H1 (cell line): Measurements from ENCODE around the gene LHFPL3. TPM values are rescaled to one million over a fixed set of nuclear protein-coding genes. Genes with fewer than 3 reads are reported as not detected.

Experiments used
- CTCF ChIA-PET: fragments of 300-600 bp; sonication (Branson Sonifier 250); formaldehyde crosslinking; loops from one replicate; lab custom pipeline; 2021; ENCODE audit not compliant: partially characterized antibody; lab: Charles Lee
- POLR2A ChIA-PET: fragments of 300-600 bp; sonication (Branson Sonifier 250); formaldehyde crosslinking; loops from one replicate; lab custom pipeline; 2021; ENCODE audit warnings: inconsistent platforms; ENCODE audit not compliant: partially characterized antibody; lab: Charles Lee
- DNase-seq, 2 experiments: peaks; one replicate each; pipeline versions ENCODE4 v3.0.0 to v3.0.0-alpha.2; 2010 to 2022; ENCODE audit warnings: low spot score in 2 of 2, low read depth in 1 of 2, mixed read lengths in 1 of 2
- FAIRE-seq: peaks from 2 replicates; lab custom pipeline; 2011; peaks lifted over from hg19 to GRCh38; lab: Jason Lieb, UNC
- H2AFZ ChIP-seq: 2 replicates; pipeline ENCODE4 v1.8.1; 2012; ENCODE audit warnings: low read length, inconsistent platforms
- H2AK5ac ChIP-seq: 2 replicates; pipeline ENCODE4 v1.6.1; 2013; ENCODE audit warnings: low read depth, low read length
- H2BK120ac ChIP-seq: replicated peaks from 2 replicates; pipeline ENCODE3; 2013; ENCODE audit warnings: low read depth, low read length, inconsistent platforms
- H2BK12ac ChIP-seq: 2 replicates; pipeline ENCODE4 v1.6.1; 2013; ENCODE audit warnings: low read depth, low read length
- H2BK15ac ChIP-seq: 2 replicates; pipeline ENCODE4 v1.6.1; 2013; ENCODE audit warnings: low read length
- H2BK20ac ChIP-seq: 2 replicates; pipeline ENCODE4 v1.6.1; 2013; ENCODE audit warnings: low read length
- H2BK5ac ChIP-seq: 2 replicates; pipeline ENCODE4 v1.6.1; 2013; ENCODE audit warnings: low read depth, low read length
- H3K14ac ChIP-seq: 2 replicates; pipeline ENCODE4 v1.6.1; 2013; ENCODE audit warnings: inconsistent platforms; ENCODE audit not compliant: insufficient read length
- H3K18ac ChIP-seq: 2 replicates; pipeline ENCODE4 v1.6.1; 2013; ENCODE audit warnings: low read length; ENCODE audit errors: extremely low read depth
- H3K23ac ChIP-seq: 2 replicates; pipeline ENCODE4 v1.6.1; 2013; ENCODE audit warnings: inconsistent platforms; ENCODE audit not compliant: insufficient read length
- H3K23me2 ChIP-seq: 2 replicates; pipeline ENCODE4 v1.6.1; 2013; ENCODE audit warnings: low read depth, low read length
- H3K27ac ChIP-seq: 2 replicates; pipeline ENCODE4 v1.6.1; 2011; ENCODE audit warnings: low read depth, low read length, inconsistent platforms
- H3K27me3 ChIP-seq, 4 experiments: replicated peaks in 1 of 4; 1 replicate in 1 of 4; 2 replicates in 3 of 4; pipeline versions ENCODE4 v1.6.1 to v1.8.1; 2011 to 2013; ENCODE audit warnings: low read length in 3 of 4, mild to moderate bottlenecking in 3 of 4, inconsistent platforms in 2 of 4, mixed read lengths in 2 of 4, moderate library complexity in 1 of 4; ENCODE audit not compliant: control insufficient read depth in 3 of 4, insufficient read depth in 3 of 4; ENCODE audit errors: extremely low read depth in 1 of 4
- H3K36me3 ChIP-seq, 4 experiments: 2 replicates each; pipeline versions ENCODE4 v1.6.1 to v1.8.1; 2011 to 2013; ENCODE audit warnings: mild to moderate bottlenecking in 4 of 4, low read length in 3 of 4, moderate library complexity in 2 of 4, control low read depth in 1 of 4, inconsistent platforms in 1 of 4; ENCODE audit not compliant: insufficient read depth in 4 of 4, control insufficient read depth in 2 of 4
- H3K4ac ChIP-seq: replicated peaks from 2 replicates; pipeline ENCODE3; 2013; ENCODE audit warnings: low read length, low read depth, mixed read lengths, inconsistent platforms; ENCODE audit not compliant: insufficient read length
- H3K4me1 ChIP-seq, 4 experiments: replicated peaks in 1 of 4; 1 replicate in 1 of 4; 2 replicates in 3 of 4; pipeline versions ENCODE4 v1.6.1 to v1.8.1; 2011 to 2013; ENCODE audit warnings: low read length in 3 of 4, inconsistent platforms in 2 of 4, mixed read lengths in 1 of 4; ENCODE audit not compliant: insufficient read depth in 4 of 4, control insufficient read depth in 3 of 4
- H3K4me2 ChIP-seq, 2 experiments: 2 replicates each; pipeline versions ENCODE4 v1.6.1 to v1.8.1; 2011 to 2013; ENCODE audit warnings: low read depth in 2 of 2, low read length in 2 of 2, control low read depth in 1 of 2, inconsistent platforms in 1 of 2, mild to moderate bottlenecking in 1 of 2; ENCODE audit not compliant: insufficient read depth in 1 of 2
- H3K4me3 ChIP-seq, 4 experiments: fragments of 200-600, 300-600 bp in 1 of 4; sonication (generic), shearing (Covaris generic), sonication (Bioruptor Twin) in 1 of 4; 2 replicates each; pipeline versions ENCODE4 v1.5.1 to v1.8.1; 2011 to 2016; ENCODE audit warnings: low read length in 4 of 4, low read depth in 3 of 4, control low read depth in 2 of 4, inconsistent platforms in 2 of 4, mild to moderate bottlenecking in 2 of 4, mixed read lengths in 1 of 4, moderate library complexity in 1 of 4; ENCODE audit not compliant: insufficient read depth in 2 of 4; ENCODE audit errors: extremely low read depth in 1 of 4
- H3K56ac ChIP-seq: replicated peaks from 2 replicates; pipeline ENCODE3; 2013; ENCODE audit warnings: low read depth, mild to moderate bottlenecking, mixed read lengths, low read length, inconsistent platforms; ENCODE audit not compliant: insufficient read length
- H3K79me1 ChIP-seq: 2 replicates; pipeline ENCODE4 v1.6.1; 2013; ENCODE audit warnings: low read depth, low read length, control low read depth
- H3K79me2 ChIP-seq, 2 experiments: 2 replicates each; pipeline versions ENCODE4 v1.6.1 to v1.8.1; 2012 to 2013; ENCODE audit warnings: low read length in 2 of 2, mild to moderate bottlenecking in 2 of 2, inconsistent platforms in 1 of 2; ENCODE audit not compliant: insufficient read depth in 2 of 2, control insufficient read depth in 1 of 2
- H3K9ac ChIP-seq, 4 experiments: replicated peaks in 1 of 4; 1 replicate in 1 of 4; 2 replicates in 3 of 4; pipeline versions ENCODE4 v1.6.1 to v1.8.1; 2011 to 2013; ENCODE audit warnings: low read depth in 3 of 4, low read length in 3 of 4, control low read depth in 2 of 4, mild to moderate bottlenecking in 2 of 4, moderate library complexity in 2 of 4, inconsistent platforms in 1 of 4; ENCODE audit errors: extremely low read depth in 1 of 4
- H3K9me3 ChIP-seq, 2 experiments: 2 replicates each; pipeline versions ENCODE4 v1.6.1 to v1.8.1; 2012 to 2013; ENCODE audit warnings: mild to moderate bottlenecking in 2 of 2, moderate library complexity in 2 of 2, control low read depth in 1 of 2, inconsistent platforms in 1 of 2, low read depth in 1 of 2, low read length in 1 of 2, mixed read lengths in 1 of 2; ENCODE audit not compliant: insufficient read depth in 2 of 2
- H4K20me1 ChIP-seq, 2 experiments: replicated peaks in 1 of 2; 2 replicates each; pipeline versions ENCODE3 to v1.8.1; 2011 to 2013; ENCODE audit warnings: inconsistent platforms in 2 of 2, low read length in 2 of 2, mild to moderate bottlenecking in 1 of 2; ENCODE audit not compliant: insufficient read depth in 2 of 2, control insufficient read depth in 1 of 2
- H4K5ac ChIP-seq: 2 replicates; pipeline ENCODE4 v1.6.1; 2013; ENCODE audit warnings: low read length, low read depth, mixed read lengths, inconsistent platforms; ENCODE audit not compliant: insufficient read length
- H4K8ac ChIP-seq: 2 replicates; pipeline ENCODE4 v1.8.0; 2013; ENCODE audit warnings: mild to moderate bottlenecking, moderate library complexity, low read length, inconsistent platforms; ENCODE audit not compliant: insufficient read depth; ENCODE audit errors: extremely low read depth
- H4K91ac ChIP-seq: replicated peaks from 2 replicates; pipeline ENCODE3; 2013; ENCODE audit warnings: low read length, mixed read lengths, inconsistent platforms; ENCODE audit not compliant: insufficient read length
- CEBPB ChIP-seq: IDR thresholded peaks from 2 replicates; pipeline ENCODE4 v1.6.1; 2012; ENCODE audit warnings: low read depth, low read length
- POLR2A ChIP-seq, 2 experiments: IDR thresholded peaks; 1 replicate in 1 of 2; 2 replicates in 1 of 2; pipeline ENCODE4 v1.6.1; 2011; ENCODE audit warnings: low read depth in 2 of 2, low read length in 2 of 2, mild to moderate bottlenecking in 2 of 2; ENCODE audit errors: control extremely low read depth in 1 of 2
- WGBS, 2 experiments: shearing (Covaris generic) in 1 of 2; methylation state at CpG; one replicate each; pipeline versions ENCODE4 v1.1.6 to v1.1.7; 2013 to 2015; ENCODE audit warnings: low lambda C conversion rate in 2 of 2, mixed read lengths in 2 of 2, inconsistent platforms in 1 of 2, low coverage in 1 of 2, missing lambda C conversion rate in 1 of 2; ENCODE audit not compliant: insufficient replicate concordance in 2 of 2, insufficient coverage in 1 of 2, insufficient read length in 1 of 2; ENCODE audit errors: extremely low coverage in 1 of 2, missing lambda C conversion rate in 1 of 2; 5-methylcytosine and 5-hydroxymethylcytosine counted together
- polyA plus RNA-seq, 7 experiments: library from polyadenylated mRNA; depleted of rRNA in 3 of 7; stranded (reverse) in 5 of 7; unstranded in 2 of 7; fragments of >200 nt in 5 of 7; fragments of 200-250 nt in 2 of 7; gene quantifications; 1 replicate in 5 of 7; 2 replicates in 1 of 7; 4 replicates in 1 of 7; pipeline versions ENCODE4 v1.2.1 to v1.2.3, GENCODE V29; 2011 to 2013; ENCODE audit warnings: missing spikeins in 2 of 7, mixed read lengths in 2 of 7
- total RNA-seq: library from RNA; stranded (reverse); fragmentation: NEBNext Ultra II Directional; extraction: Animal tissue kit (Norgen Biotek cat#: 25700); gene quantifications from 2 replicates; pipeline ENCODE4 v1.2.1, GENCODE V29; 2021

LHFPL3 gene
- total and polyA plus RNA-seq, 2 of the 8 experiments (the other 6 are each of a cell fraction or from before 2014, with no cell fraction given) = 0.24 to 0.50 TPM

DNA sequence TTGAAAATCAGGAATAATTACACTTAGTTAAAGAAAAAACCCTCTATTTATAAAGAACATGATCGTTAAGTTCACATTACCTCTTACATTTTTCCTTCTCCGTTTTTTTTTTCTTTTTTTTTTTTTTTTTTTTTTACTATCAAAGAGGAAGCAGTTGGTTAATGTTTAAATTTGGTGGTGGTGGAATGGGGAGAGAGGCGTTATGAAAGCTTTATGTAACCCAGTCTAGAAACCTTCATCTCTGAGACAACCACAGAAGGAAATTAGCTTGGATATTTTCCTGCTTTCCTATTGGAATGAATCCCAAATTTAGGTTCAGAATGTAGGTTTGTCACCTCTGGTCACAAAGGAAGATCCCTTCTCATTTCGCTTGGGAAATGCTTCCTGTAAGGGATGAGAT lies 31.5 kb upstream of the LHFPL3 start:
- Histone ChIP-seq H2BK20ac (no peak overlapping the region), H3K23me2 (peaks cover 4% of the 10 kb centered on the region; the same call in 1 of the 2 replicates), H3K27ac (no peak overlapping the region), H3K9ac (no peak overlapping the region), H3K36me3 (no peaks in the 10 kb centered on the region), H3K18ac (no peak overlapping the region), H3K79me2 (no peaks in the 10 kb centered on the region), H3K9me3 (peaks cover 9 to 11% of the 10 kb centered on the region in 2 experiments; a peak in 3 of 4 replicates), H3K4me2 (no peak overlapping the region), H2BK15ac (no peak overlapping the region), H3K4me1 (no peaks in the 10 kb centered on the region), H4K5ac (no peak overlapping the region), H2AK5ac (no peak overlapping the region), H3K4ac (no peak overlapping the region), H2BK12ac (no peak overlapping the region), H3K4me3 (no peak overlapping the region), H3K27me3 (no peaks in the 10 kb centered on the region), H2BK120ac (no peak overlapping the region), H4K20me1 (no peaks in the 10 kb centered on the region), H2BK5ac (no peak overlapping the region), H3K14ac (no peak overlapping the region), H3K23ac (no peak overlapping the region), H3K79me1 (no peaks in the 10 kb centered on the region), H4K91ac (no peak overlapping the region), H3K56ac (no peak overlapping the region), H4K8ac (no peak overlapping the region), H2AFZ (no peak overlapping the region)
- WGBS, 2 experiments = 94% methylated on average over 3 of the region's 4 CpGs; no CpG with 5 or more reads in 1 of the 2 experiments
- 0 out of 2 replicates have a peak, but pooled peaks have one; percentile 2 for TF ChIP-seq CEBPB
- no peak for TF ChIP-seq POLR2A (IDR thresholded peaks at IDR 0.05; ENCODE audit: control extremely low read depth in 1 of 2, low read depth in 2 of 2, low read length in 2 of 2)
- CTCF ChIA-PET = interaction anchor here (1.2 kb wide), 1 partner anchor 30 kb away, joined by 3 read pairs; no protein-coding TSS in a partner anchor
- POLR2A ChIA-PET = no interaction called here
- FAIRE-seq (no peak), DNase-seq (no peak)
